NCI-H2196 (cell line): ENCODE measurements around the gene FYN.
"Not testable (repeated sequence)": the region's sequence is repeated elsewhere in the genome, so short reads cannot be mapped to it uniquely, and the experiment has no call there.

Experiments
- DNase-seq: peaks from one replicate; lab custom pipeline; 2025; ENCODE audit not compliant: unreplicated experiment; lab: John Stamatoyannopoulos, UW

FYN gene

GRCh38 chr6:111639266-111639665 lies 234.0 kb downstream of the FYN start:
- no peak for DNase-seq

GRCh38 chr6:111634981-111635380 lies 238.3 kb downstream of the FYN start:
- DNase-seq: not testable (repeated sequence)

GRCh38 chr6:111633822-111634221 lies 239.4 kb downstream of the FYN start:
- no peak for DNase-seq

- DNase-seq: no peak
Measured at GRCh38 chr6:111632468-111633247, 240.6 kb downstream of the FYN start.

GRCh38 chr6:111631903-111632460 lies 241.3 kb downstream of the FYN start:
- no peak for DNase-seq

- DNase-seq: no peak
Measured at GRCh38 chr6:111631018-111631417, 242.2 kb downstream of the FYN start.

- no peak for DNase-seq
Measured at GRCh38 chr6:111628142-111628850, 245.0 kb downstream of the FYN start.

- DNase-seq: no peak
Measured at GRCh38 chr6:111626441-111626840, 246.8 kb downstream of the FYN start.

GRCh38 chr6:111625461-111626391 lies 247.5 kb downstream of the FYN start:
- no peak for DNase-seq

GRCh38 chr6:111625099-111625416 lies 248.2 kb downstream of the FYN start:
- DNase-seq: no peak

- DNase-seq: no peak
Measured at GRCh38 chr6:111624401-111625098, 248.7 kb downstream of the FYN start.

- DNase-seq: no peak
Measured at GRCh38 chr6:111623046-111623718, 250.1 kb downstream of the FYN start.

GRCh38 chr6:111620169-111620568 lies 253.1 kb downstream of the FYN start:
- no peak for DNase-seq

GRCh38 chr6:111618407-111618806 lies 254.8 kb downstream of the FYN start:
- no peak for DNase-seq

- DNase-seq: no peak
Measured at GRCh38 chr6:111617149-111617548, 256.1 kb downstream of the FYN start.

GRCh38 chr6:111615916-111616612 lies 257.2 kb downstream of the FYN start:
- DNase-seq: no peak

GRCh38 chr6:111614833-111615582 lies 258.2 kb downstream of the FYN start:
- no peak for DNase-seq

GRCh38 chr6:111612379-111612778 lies 260.9 kb downstream of the FYN start:
- no peak for DNase-seq
